Activated CD8-positive, alpha-beta memory T cell treated with anti-CD3 and anti-CD28 coated beads, Interleukin-2, amount 50 U/mL, for 4 hours (primary cell): ENCODE results near the gene KCNMB2.

Experiments used
- DNase-seq: peaks from one replicate; pipeline ENCODE4 v3.0.0-alpha.2; 2020

KCNMB2 gene

GRCh38 chr3:178583963-178584575 is 47.8 kb downstream of the KCNMB2 start:
- DNase-seq: no peak

- DNase-seq: no peak
Measured at GRCh38 chr3:178584722-178585380, 48.6 kb downstream of the KCNMB2 start.

GRCh38 chr3:178585454-178585853 is 49.2 kb downstream of the KCNMB2 start:
- no peak for DNase-seq

- no peak for DNase-seq
Measured at GRCh38 chr3:178586076-178586475, 49.8 kb downstream of the KCNMB2 start.

- DNase-seq: no peak
Measured at GRCh38 chr3:178588628-178589027, 52.4 kb downstream of the KCNMB2 start.

GRCh38 chr3:178593786-178594185 is 57.5 kb downstream of the KCNMB2 start:
- no peak for DNase-seq

- no peak for DNase-seq
Measured at GRCh38 chr3:178597371-178597770, 61.1 kb downstream of the KCNMB2 start.

GRCh38 chr3:178602856-178603255 is 66.6 kb downstream of the KCNMB2 start:
- DNase-seq: no peak

GRCh38 chr3:178603735-178604134 is 67.5 kb downstream of the KCNMB2 start:
- no peak for DNase-seq

- DNase-seq: no peak
Measured at GRCh38 chr3:178618197-178618596, 82.0 kb downstream of the KCNMB2 start.

- DNase-seq: no peak
Measured at GRCh38 chr3:178618896-178619295, 82.7 kb downstream of the KCNMB2 start.

- no peak for DNase-seq
Measured at GRCh38 chr3:178623666-178624255, 87.5 kb downstream of the KCNMB2 start.

GRCh38 chr3:178624276-178624675 is 88.0 kb downstream of the KCNMB2 start:
- no peak for DNase-seq

GRCh38 chr3:178625053-178625600 is 88.9 kb downstream of the KCNMB2 start:
- no peak for DNase-seq

- DNase-seq: no peak
Measured at GRCh38 chr3:178628037-178628436, 91.8 kb downstream of the KCNMB2 start.

- no peak for DNase-seq
Measured at GRCh38 chr3:178629430-178630178, 93.4 kb downstream of the KCNMB2 start.

GRCh38 chr3:178631950-178632349 is 95.7 kb downstream of the KCNMB2 start:
- DNase-seq: no peak

GRCh38 chr3:178634975-178635374 is 98.7 kb downstream of the KCNMB2 start:
- no peak for DNase-seq

- DNase-seq: no peak
Measured at GRCh38 chr3:178637802-178638201, 101.6 kb downstream of the KCNMB2 start.

- DNase-seq: no peak
Measured at GRCh38 chr3:178645503-178645902, 109.3 kb downstream of the KCNMB2 start.

- DNase-seq: no peak
Measured at GRCh38 chr3:178646186-178646862, 110.1 kb downstream of the KCNMB2 start.

- DNase-seq: no peak
Measured at GRCh38 chr3:178655488-178655887, 119.3 kb downstream of the KCNMB2 start.
